GM06990 (cell line): ENCODE measurements around the gene LAMA2.

Experiments used
- DNase-seq: peaks from one replicate; pipeline ENCODE4 v3.0.0-alpha.2; 2011; ENCODE audit not compliant: insufficient read length; ENCODE audit errors: extremely low read depth
- H3K27me3 ChIP-seq: replicated peaks from 2 replicates; pipeline ENCODE4 v1.6.0; 2011; ENCODE audit warnings: low read length; ENCODE audit not compliant: control insufficient read depth, insufficient read depth
- H3K36me3 ChIP-seq: 2 replicates; pipeline ENCODE4 v1.5.1; 2011; ENCODE audit warnings: low read length; ENCODE audit not compliant: control insufficient read depth, insufficient read depth
- H3K4me3 ChIP-seq: replicated peaks from 2 replicates; pipeline ENCODE4 v1.5.1; 2011; ENCODE audit warnings: low read depth, mild to moderate bottlenecking, control low read depth, low read length
- CTCF ChIP-seq: IDR thresholded peaks from 2 replicates; pipeline ENCODE4 v1.5.1; 2011; ENCODE audit warnings: low read length, control low read depth, mild to moderate bottlenecking, inconsistent platforms; ENCODE audit not compliant: insufficient read depth, poor library complexity, severe bottlenecking

Gene LAMA2

GRCh38 chr6:129519750-129520149, 636.8 kb downstream of the LAMA2 start:
- Histone ChIP-seq H3K36me3 (no peaks in the 10 kb centered on the region), H3K27me3 (no peaks in the 10 kb centered on the region), H3K4me3 (no peak overlapping the region)
- no peak for TF ChIP-seq CTCF
- DNase-seq, result no peak

GRCh38 chr6:129521946-129522345, 639.0 kb downstream of the LAMA2 start:
- no peak for DNase-seq
- no peak overlapping the region for H3K4me3 ChIP-seq
- no peaks in the 10 kb centered on the region for H3K36me3 ChIP-seq
- H3K27me3 ChIP-seq, result no peaks in the 10 kb centered on the region
- no peak for TF ChIP-seq CTCF

GRCh38 chr6:129523816-129524215, 640.9 kb downstream of the LAMA2 start:
- Histone ChIP-seq H3K36me3 (no peaks in the 10 kb centered on the region), H3K4me3 (no peak overlapping the region), H3K27me3 (no peaks in the 10 kb centered on the region)
- TF ChIP-seq CTCF, result no peak
- DNase-seq, result no peak

GRCh38 chr6:129525055-129525454, 642.1 kb downstream of the LAMA2 start:
- no peak overlapping the region for H3K4me3 ChIP-seq
- H3K36me3 ChIP-seq, result no peaks in the 10 kb centered on the region
- no peaks in the 10 kb centered on the region for H3K27me3 ChIP-seq
- no peak for TF ChIP-seq CTCF
- no peak for DNase-seq

- DNase-seq, result no peak
- no peak overlapping the region for H3K4me3 ChIP-seq
- no peak for TF ChIP-seq CTCF
- H3K36me3 ChIP-seq, result no peaks in the 10 kb centered on the region
- no peaks in the 10 kb centered on the region for H3K27me3 ChIP-seq
These were observed 652.0 kb downstream of the LAMA2 start for GRCh38 chr6:129534926-129535325.

GRCh38 chr6:129536271-129536670, 653.3 kb downstream of the LAMA2 start:
- H3K4me3 ChIP-seq, result no peak overlapping the region
- H3K36me3 ChIP-seq, result no peaks in the 10 kb centered on the region
- H3K27me3 ChIP-seq, result no peaks in the 10 kb centered on the region
- TF ChIP-seq CTCF, result no peak
- DNase-seq, result no peak
